ENCODE data around the gene C17orf114.

C17orf114 gene

DNA sequence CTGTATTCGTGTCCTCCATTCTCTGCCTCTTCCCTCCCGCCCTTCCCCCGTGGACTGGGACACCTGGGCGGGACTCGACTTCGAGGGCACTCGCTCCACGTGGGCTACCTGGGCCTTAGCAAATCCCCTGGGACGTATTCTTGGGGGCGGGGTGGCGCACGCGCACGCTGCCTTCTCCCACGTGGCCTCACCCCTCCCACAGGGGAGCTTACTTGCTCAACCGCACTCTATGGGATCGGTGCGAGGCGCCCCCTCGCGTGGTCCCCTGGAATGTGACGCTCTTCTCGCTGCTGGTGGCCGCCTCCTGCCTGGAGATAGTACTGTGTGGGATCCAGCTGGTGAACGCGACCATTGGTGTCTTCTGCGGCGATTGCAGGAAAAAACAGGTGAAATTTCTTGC, 19.5 kb downstream of the C17orf114 start:
- intact Hi-C loops (cut with DNase I; ENCODE audit: low total_unique reads) = no loop called here
- no peak overlapping the region for H3K4me3 ChIP-seq (ENCODE audit: low read depth, poor library complexity, severe bottlenecking)
- TF ChIP-seq POLR2A (IDR thresholded peaks at IDR 0.05) = no peak
- TF ChIP-seq, protein P1, sequence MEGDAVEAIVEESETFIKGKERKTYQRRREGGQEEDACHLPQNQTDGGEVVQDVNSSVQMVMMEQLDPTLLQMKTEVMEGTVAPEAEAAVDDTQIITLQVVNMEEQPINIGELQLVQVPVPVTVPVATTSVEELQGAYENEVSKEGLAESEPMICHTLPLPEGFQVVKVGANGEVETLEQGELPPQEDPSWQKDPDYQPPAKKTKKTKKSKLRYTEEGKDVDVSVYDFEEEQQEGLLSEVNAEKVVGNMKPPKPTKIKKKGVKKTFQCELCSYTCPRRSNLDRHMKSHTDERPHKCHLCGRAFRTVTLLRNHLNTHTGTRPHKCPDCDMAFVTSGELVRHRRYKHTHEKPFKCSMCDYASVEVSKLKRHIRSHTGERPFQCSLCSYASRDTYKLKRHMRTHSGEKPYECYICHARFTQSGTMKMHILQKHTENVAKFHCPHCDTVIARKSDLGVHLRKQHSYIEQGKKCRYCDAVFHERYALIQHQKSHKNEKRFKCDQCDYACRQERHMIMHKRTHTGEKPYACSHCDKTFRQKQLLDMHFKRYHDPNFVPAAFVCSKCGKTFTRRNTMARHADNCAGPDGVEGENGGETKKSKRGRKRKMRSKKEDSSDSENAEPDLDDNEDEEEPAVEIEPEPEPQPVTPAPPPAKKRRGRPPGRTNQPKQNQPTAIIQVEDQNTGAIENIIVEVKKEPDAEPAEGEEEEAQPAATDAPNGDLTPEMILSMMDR (IDR thresholded peaks at IDR 0.05) = no peak
- 40 to 55% methylated on average over 24 to 28 of the region's 28 CpGs for WGBS, 2 donors
- no peak for DNase-seq (ENCODE audit: low spot score in 2 of 2)

DNA sequence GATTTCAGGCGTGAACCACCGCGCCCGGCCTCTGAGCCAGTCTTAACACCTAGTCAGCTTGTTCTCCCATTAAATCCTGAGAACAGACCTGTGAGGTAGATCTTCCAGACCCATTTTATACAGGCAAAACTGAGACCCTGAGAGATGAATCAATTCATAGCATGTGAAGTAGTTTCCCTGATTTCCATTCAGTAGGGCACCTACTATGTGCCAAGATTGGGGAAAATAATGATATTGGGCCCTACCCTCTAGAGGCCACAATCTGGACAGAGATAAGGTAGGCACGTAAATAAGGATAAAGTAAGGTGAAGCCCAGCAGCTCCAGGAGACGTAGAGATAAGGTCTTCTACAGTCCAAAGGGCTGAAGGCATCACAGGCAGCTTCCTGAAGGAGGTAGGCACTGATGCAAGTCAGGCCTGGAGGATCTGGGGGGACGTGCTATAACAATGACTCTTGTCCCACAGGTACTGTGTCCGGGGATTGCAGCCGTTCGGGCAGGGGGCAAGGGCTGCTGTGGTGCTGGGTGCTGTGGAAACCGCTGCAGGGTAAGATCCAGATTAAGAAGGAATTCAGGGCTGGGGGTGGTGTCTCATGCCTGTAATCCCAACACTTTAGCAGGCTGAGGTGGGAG, 21.7 kb downstream of the C17orf114 start:
- no peak overlapping the region for H3K4me3 ChIP-seq (ENCODE audit: low read depth, poor library complexity, severe bottlenecking)
- intact Hi-C loops (cut with DNase I; ENCODE audit: low total_unique reads) = no loop called here
- WGBS, 2 donors = 91 to 93% methylated on average over 11 of the region's 11 CpGs
- DNase-seq (ENCODE audit: low spot score in 2 of 2) = no peak
- TF ChIP-seq, protein P1 (IDR thresholded peaks at IDR 0.05) = no peak
- no peak for TF ChIP-seq POLR2A (IDR thresholded peaks at IDR 0.05)

DNA sequence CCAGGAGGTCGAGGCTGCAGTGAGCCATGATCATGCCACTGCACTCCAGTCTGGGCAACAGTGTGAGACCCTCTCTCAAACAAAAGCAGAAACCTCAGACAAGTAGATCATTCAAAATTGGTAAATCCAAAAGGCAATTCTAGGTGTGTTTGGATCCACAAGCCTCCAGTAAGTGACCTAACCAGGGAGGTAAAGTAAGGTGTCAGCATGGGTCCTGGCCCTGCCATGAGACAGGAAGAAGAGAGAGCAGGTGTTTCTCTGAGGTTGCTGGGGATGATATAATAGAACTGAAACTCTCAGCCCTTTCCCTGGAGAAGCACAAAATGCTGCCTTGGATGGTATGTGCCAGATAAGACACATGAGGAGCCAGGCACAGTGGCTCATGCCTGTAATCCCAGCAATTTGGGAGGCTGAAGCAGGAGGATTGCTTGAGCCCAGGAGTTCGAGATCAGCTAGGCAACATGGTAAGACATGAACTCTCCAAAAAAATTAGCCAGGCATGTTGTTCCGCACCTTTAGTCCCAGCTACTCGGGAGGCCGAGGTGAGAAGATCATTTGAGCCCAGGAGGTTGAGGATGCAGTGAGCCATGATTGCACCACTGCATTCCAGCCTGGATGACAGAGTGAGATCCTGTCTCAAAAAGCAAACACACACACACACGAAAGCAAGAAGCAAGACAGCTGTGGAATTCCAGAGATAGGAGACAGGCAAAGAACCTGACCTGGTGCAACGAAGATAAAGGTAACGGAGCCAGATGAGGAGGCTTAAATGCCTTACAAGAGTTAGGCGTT, 24.0 kb downstream of the C17orf114 start:
- intact Hi-C loops (cut with DNase I; ENCODE audit: low total_unique reads) = loop anchor here (10.0 kb wide), 1 partner anchor 1057 kb away; no protein-coding TSS in a partner anchor
- DNase-seq (ENCODE audit: low spot score in 2 of 2) = no peak
- WGBS, 2 donors = 76% methylated on average over 9 of the region's 9 CpGs
- TF ChIP-seq, protein P1 (IDR thresholded peaks at IDR 0.05) = no peak
- TF ChIP-seq POLR2A (IDR thresholded peaks at IDR 0.05) = no peak
- H3K4me3 ChIP-seq (ENCODE audit: low read depth, poor library complexity, severe bottlenecking) = no peak overlapping the region

DNA sequence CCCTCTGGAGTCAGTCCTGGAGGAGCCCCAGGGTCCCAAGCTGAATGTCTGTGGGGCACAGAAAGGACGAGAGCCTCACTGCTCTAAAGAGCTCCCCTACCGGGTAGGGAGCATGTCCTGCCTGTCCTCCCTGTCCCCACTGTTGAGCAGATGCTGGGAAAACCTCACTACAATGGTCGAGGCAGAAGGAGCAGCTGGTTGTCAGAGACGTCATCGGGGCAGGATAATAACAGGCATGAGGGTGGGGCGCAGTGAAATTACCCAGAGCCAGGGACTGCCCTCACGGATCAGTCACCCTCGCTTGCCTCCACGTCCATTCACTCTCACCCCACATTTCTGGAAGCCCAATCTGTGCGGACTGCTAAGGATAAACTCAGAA, 29.9 kb downstream of the C17orf114 start:
- no peak overlapping the region for H3K4me3 ChIP-seq (ENCODE audit: low read depth, poor library complexity, severe bottlenecking)
- intact Hi-C loops (cut with DNase I; ENCODE audit: low total_unique reads) = loop anchor here (10.0 kb wide), 1 partner anchor 1063 kb away; no protein-coding TSS in a partner anchor
- WGBS, 2 donors = 52 to 61% methylated on average over 10 of the region's 10 CpGs
- TF ChIP-seq, protein P1 (IDR thresholded peaks at IDR 0.05) = no peak
- TF ChIP-seq POLR2A (IDR thresholded peaks at IDR 0.05) = no peak
- DNase-seq (ENCODE audit: low spot score in 2 of 2) = no peak

DNA sequence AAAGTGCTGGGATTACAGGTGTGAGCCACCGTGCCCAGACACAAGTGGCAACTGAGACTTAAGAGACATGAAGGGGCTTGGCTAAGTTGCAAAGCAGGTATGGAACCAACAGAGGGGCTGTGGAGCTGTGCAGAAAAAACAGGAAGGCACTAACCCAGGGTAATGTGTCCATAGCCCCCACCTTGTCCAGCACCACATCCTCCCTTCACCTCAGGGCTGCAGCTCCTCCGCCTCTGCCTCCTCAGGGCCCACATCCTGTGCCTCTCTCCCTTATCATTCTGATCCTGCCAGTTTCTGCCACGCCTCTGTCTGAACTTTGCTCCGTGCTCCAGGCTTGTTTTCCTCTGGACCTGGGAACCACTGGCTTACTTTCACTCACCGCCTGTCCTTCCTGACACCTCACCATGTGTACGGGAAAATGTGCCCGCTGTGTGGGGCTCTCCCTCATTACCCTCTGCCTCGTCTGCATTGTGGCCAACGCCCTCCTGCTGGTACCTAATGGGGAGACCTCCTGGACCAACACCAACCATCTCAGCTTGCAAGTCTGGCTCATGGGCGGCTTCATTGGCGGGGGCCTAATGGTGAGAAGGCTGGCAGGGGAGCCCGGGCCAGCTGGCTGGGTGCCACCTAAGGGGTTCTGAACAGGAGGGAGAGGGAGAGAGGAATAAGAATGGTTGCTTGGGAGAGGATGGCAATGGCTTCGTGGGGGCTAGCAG, 30.5 kb downstream of the C17orf114 start, which contains the start of gene TM4SF5:
Gene TM4SF5 (plus strand): TSS at position 368 of the 716 bp plus-strand sequence. CDS start 37 bp downstream, at position 405.
- intact Hi-C loops (cut with DNase I; ENCODE audit: low total_unique reads) = loop anchor here (10.0 kb wide), 1 partner anchor 1063 kb away; no protein-coding TSS in a partner anchor
- TF ChIP-seq, protein P1 (IDR thresholded peaks at IDR 0.05) = no peak
- TF ChIP-seq POLR2A (IDR thresholded peaks at IDR 0.05) = no peak
- WGBS, 2 donors = 42 to 48% methylated on average over 13 of the region's 13 CpGs
- H3K4me3 ChIP-seq (ENCODE audit: low read depth, poor library complexity, severe bottlenecking) = no peak within 1 kb of the TSS
- no peak for DNase-seq (ENCODE audit: low spot score in 2 of 2)
